ENCODE data around the gene DPY19L3.

Gene DPY19L3

DNA sequence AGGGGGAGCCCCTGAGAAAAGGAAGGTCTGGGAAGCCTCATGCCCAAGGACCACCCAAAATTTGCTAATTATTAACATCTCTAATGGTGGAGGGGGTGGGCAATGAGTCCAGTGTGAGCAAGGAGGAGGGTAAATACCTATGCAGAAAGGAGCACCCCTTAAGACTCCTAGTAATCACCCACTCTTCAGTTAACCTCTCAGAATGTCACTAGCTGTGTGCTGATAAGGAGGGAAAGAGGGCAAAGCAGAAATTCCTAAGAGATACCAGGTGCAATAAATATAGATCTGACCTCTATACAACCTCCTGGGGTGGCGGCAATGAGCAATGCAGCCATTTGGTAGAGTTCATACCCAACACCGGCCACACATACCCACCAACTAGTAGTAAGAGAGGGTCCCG is 12.7 kb upstream of the DPY19L3 start:
- Histone ChIP-seq H3K9ac (ENCODE audit: low read depth in 1 of 2, low read length in 2 of 2) (no peak overlapping the region), H3K27me3 (ENCODE audit: control insufficient read depth in 2 of 2, insufficient read depth in 2 of 2, low read length in 2 of 2) (no peaks in the 10 kb centered on the region), H3K9me3 (ENCODE audit: control insufficient read depth in 2 of 2, low read length in 2 of 2) (no peaks in the 10 kb centered on the region), H3K4me3 (ENCODE audit: low read length in 2 of 2) (no peak overlapping the region), H3K36me3 (ENCODE audit: control insufficient read depth in 2 of 2, insufficient read depth in 2 of 2, low read length in 2 of 2) (no peaks in the 10 kb centered on the region), H3K4me1 (ENCODE audit: control insufficient read depth in 2 of 2, insufficient read depth in 2 of 2, low read length in 2 of 2) (peaks cover 4 to 11% of the 10 kb centered on the region in 2 donors), H3K27ac (ENCODE audit: low read depth in 2 of 2, low read length in 2 of 2) (no peak overlapping the region)

DNA sequence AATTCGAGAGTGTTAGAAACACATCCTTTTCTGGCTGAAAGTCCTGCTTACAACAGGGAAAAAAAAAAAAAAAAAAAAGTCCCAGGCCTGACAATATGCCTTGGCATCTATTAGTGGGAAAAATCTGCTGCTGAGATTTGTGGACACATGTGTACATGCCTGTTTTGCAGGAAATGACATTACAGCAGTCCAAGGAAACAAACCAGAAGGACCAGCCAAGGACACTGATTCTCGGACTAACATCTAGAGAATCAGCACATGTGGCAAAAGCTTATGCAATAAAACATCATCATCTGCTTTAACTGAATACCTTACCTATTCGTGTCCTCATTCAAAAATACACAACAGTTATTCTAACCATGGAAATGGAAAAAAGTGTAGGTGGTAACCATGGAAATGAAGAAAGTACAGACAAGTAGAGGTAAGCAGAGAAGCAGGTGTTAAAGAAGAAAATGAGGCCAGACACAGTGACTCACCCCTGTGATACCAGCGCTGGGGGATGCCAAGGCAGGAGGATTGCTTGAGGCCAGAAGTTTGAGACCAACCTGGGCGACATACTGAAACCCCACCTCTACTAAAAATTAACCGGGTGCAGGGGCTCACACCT is 9.4 kb upstream of the DPY19L3 start:
- Histone ChIP-seq H3K27me3 (ENCODE audit: control insufficient read depth in 2 of 2, insufficient read depth in 2 of 2, low read length in 2 of 2) (no peaks in the 10 kb centered on the region), H3K9me3 (ENCODE audit: control insufficient read depth in 2 of 2, low read length in 2 of 2) (no peaks in the 10 kb centered on the region), H3K9ac (ENCODE audit: low read depth in 1 of 2, low read length in 2 of 2) (no peak overlapping the region), H3K4me1 (ENCODE audit: control insufficient read depth in 2 of 2, insufficient read depth in 2 of 2, low read length in 2 of 2) (no peaks in the 10 kb centered on the region), H3K27ac (ENCODE audit: low read depth in 2 of 2, low read length in 2 of 2) (no peak overlapping the region), H3K36me3 (ENCODE audit: control insufficient read depth in 2 of 2, insufficient read depth in 2 of 2, low read length in 2 of 2) (no peaks in the 10 kb centered on the region), H3K4me3 (ENCODE audit: low read length in 2 of 2) (no peak overlapping the region)

DNA sequence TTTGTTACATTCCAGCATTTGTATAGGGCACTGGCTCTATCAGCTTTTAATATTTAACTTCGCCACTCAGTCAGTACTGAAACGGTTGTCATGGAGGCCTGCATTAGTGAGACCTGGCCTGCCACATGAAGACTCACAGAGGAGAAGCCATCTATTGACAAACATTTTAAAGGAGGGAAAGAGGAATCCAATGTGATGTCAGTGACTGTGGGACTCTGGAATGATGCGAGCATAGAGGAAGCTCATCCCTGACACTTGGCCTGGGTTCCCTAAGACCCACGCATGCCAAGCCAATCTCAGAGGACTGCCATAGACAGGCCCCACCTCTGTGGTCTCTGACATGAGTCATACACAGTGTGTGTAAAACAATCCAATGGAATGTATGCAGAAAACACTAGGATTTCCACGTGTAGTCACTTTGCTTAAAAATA is 7.9 kb upstream of the DPY19L3 start:
- no peak overlapping the region for H3K4me3 ChIP-seq (ENCODE audit: low read length in 2 of 2)
- no peak overlapping the region for H3K27ac ChIP-seq (ENCODE audit: low read depth in 2 of 2, low read length in 2 of 2)
- H3K9me3 ChIP-seq (ENCODE audit: control insufficient read depth in 2 of 2, low read length in 2 of 2): no peaks in the 10 kb centered on the region
- no peaks in the 10 kb centered on the region for H3K27me3 ChIP-seq (ENCODE audit: control insufficient read depth in 2 of 2, insufficient read depth in 2 of 2, low read length in 2 of 2)
- H3K9ac ChIP-seq (ENCODE audit: low read depth in 1 of 2, low read length in 2 of 2): no peak overlapping the region
- H3K36me3 ChIP-seq (ENCODE audit: control insufficient read depth in 2 of 2, insufficient read depth in 2 of 2, low read length in 2 of 2): no peaks in the 10 kb centered on the region
- H3K4me1 ChIP-seq (ENCODE audit: control insufficient read depth in 2 of 2, insufficient read depth in 2 of 2, low read length in 2 of 2): no peaks in the 10 kb centered on the region

DNA sequence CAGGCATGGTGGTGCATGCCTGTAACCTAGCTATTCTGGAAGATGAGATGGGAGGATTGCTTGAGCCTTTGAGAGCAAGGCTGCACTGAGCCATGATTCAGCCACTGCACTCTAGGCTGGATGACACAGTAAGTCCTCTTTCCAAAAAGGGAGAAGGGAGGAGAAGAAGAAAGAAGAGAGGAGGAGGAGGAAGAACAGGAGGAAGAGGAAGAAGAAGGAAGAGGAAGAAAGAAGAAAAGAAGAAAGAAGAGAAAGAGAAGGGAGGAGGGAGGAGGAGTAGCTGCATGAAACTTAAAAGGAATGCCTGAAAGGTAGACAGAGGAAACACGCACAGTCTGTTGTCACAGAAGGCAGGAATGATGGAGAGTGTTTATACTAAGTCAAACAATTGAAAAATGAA is 3.6 kb upstream of the DPY19L3 start:
- Histone ChIP-seq H3K9ac (ENCODE audit: low read depth in 1 of 2, low read length in 2 of 2) (no peak overlapping the region), H3K9me3 (ENCODE audit: control insufficient read depth in 2 of 2, low read length in 2 of 2) (no peaks in the 10 kb centered on the region), H3K27ac (ENCODE audit: low read depth in 2 of 2, low read length in 2 of 2) (no peak overlapping the region), H3K27me3 (ENCODE audit: control insufficient read depth in 2 of 2, insufficient read depth in 2 of 2, low read length in 2 of 2) (no peaks in the 10 kb centered on the region), H3K4me1 (ENCODE audit: control insufficient read depth in 2 of 2, insufficient read depth in 2 of 2, low read length in 2 of 2) (peaks cover 6% of the 10 kb centered on the region in 2 donors), H3K4me3 (ENCODE audit: low read length in 2 of 2) (no peak overlapping the region), H3K36me3 (ENCODE audit: control insufficient read depth in 2 of 2, insufficient read depth in 2 of 2, low read length in 2 of 2) (no peaks in the 10 kb centered on the region)

DNA sequence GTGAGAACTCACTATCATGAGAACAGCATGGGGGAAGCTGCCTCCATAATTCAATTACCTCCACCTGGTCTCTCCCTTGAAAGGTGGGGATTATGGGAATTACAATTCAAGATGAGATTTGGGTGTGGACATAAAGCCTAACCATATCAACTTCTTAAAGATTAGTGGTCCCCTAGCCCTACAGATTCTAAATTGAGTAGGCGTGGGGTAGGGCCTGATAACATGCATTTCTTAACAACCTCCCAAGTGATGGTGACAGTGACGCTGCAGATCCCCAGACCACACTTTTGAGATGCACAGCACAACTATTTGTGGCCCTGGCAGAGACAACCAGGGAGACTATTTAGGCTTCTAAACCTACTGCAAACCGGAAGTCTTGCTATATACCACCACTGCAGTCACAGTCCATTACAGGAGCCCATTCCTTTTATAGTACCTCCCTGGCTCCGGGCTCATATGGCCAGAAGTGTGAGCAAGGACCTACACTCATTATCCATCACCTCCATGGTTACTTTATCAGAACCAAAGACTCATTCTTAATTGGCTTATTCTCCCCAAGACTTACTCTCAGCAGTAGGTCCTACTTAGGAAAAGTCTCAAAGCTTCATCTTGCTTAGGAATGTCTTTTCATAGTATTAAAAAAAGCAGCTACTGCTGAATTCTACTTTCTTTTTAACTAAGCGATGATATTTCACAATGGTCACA is 2.1 kb upstream of the DPY19L3 start:
- H3K9ac ChIP-seq (ENCODE audit: low read depth in 1 of 2, low read length in 2 of 2): no peak overlapping the region
- H3K9me3 ChIP-seq (ENCODE audit: control insufficient read depth in 2 of 2, low read length in 2 of 2): no peaks in the 10 kb centered on the region
- no peak overlapping the region for H3K27ac ChIP-seq (ENCODE audit: low read depth in 2 of 2, low read length in 2 of 2)
- H3K4me3 ChIP-seq (ENCODE audit: low read length in 2 of 2): no peak overlapping the region
- H3K36me3 ChIP-seq (ENCODE audit: control insufficient read depth in 2 of 2, insufficient read depth in 2 of 2, low read length in 2 of 2): no peaks in the 10 kb centered on the region
- H3K27me3 ChIP-seq (ENCODE audit: control insufficient read depth in 2 of 2, insufficient read depth in 2 of 2, low read length in 2 of 2): no peaks in the 10 kb centered on the region
- H3K4me1 ChIP-seq (ENCODE audit: control insufficient read depth in 2 of 2, insufficient read depth in 2 of 2, low read length in 2 of 2): peaks cover 6% of the 10 kb centered on the region in 2 donors

DNA sequence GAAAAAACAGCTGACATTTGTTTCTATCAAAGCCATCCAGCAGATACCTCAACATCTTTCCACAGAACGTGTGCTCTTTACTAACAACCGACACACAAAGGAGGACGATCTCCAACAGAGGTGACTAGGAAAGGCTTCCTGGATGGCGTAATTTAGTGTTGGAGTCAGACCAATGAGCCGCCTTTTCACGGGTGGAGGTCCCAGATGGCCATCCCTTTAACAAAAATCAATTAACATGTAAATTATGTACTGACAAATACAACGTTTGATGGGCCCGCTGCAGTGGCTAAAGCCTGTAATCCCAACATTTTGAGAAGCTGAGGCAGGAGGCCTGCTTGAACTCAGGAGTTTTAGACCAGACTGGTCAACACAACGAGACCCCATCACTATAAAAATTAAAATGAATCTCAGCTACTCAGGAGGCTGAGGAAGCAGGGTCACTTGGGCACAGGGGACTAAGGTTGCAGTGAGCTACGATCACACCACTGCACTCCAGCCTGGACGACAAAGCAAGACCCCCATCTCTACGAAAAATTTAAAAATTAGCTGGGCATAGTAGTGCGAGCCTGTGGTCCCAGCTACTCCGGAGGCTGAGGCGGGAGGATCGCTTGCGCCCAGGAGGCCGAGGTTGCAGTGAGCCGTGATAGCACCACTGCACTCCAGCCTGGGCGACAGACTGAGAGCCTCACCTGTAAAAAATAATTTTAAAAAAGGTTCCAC is 1.2 kb upstream of the DPY19L3 start:
- Histone ChIP-seq H3K4me3 (ENCODE audit: low read length in 2 of 2) (peak overlapping the region; percentile 86), H3K9me3 (ENCODE audit: control insufficient read depth in 2 of 2, low read length in 2 of 2) (no peaks in the 10 kb centered on the region), H3K9ac (ENCODE audit: low read depth in 1 of 2, low read length in 2 of 2) (peak overlapping the region; percentile 89 to 97), H3K4me1 (ENCODE audit: control insufficient read depth in 2 of 2, insufficient read depth in 2 of 2, low read length in 2 of 2) (peaks cover 6% of the 10 kb centered on the region in 2 donors), H3K27me3 (ENCODE audit: control insufficient read depth in 2 of 2, insufficient read depth in 2 of 2, low read length in 2 of 2) (no peaks in the 10 kb centered on the region), H3K27ac (ENCODE audit: low read depth in 2 of 2, low read length in 2 of 2) (peak overlapping the region; percentile 95 to 96), H3K36me3 (ENCODE audit: control insufficient read depth in 2 of 2, insufficient read depth in 2 of 2, low read length in 2 of 2) (peaks cover 2 to 5% of the 10 kb centered on the region in 2 donors)

DNA sequence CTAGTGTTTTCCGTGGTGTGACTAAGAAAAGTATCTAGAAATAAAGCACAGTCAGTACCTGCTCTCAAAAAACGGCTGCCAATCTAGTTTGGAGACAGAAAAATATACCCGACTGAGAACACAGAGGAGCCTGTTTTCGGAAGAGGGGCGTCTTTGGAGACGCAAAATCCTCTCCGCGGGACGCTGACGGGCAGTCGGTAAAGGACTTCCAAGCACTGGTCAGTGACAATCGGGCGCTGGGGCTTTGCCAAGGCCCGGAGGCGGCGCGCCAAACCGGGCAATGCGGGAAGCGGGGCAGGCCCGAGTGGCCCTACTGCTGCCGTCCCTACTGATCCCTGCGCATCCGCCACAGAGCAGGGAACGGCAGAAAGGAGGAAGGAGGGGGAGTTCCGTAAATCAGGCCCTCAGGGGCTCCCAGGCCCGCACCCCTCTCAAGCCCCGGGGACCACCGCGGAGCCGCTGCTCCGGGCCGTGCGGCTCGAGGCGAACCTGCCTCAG is 588 bp upstream of the DPY19L3 start:
- Histone ChIP-seq H3K9me3 (ENCODE audit: control insufficient read depth in 2 of 2, low read length in 2 of 2) (no peaks in the 10 kb centered on the region), H3K27ac (ENCODE audit: low read depth in 2 of 2, low read length in 2 of 2) (peak overlapping the region; percentile 95 to 96), H3K4me1 (ENCODE audit: control insufficient read depth in 2 of 2, insufficient read depth in 2 of 2, low read length in 2 of 2) (peaks cover 6% of the 10 kb centered on the region in 2 donors), H3K4me3 (ENCODE audit: low read length in 2 of 2) (peak overlapping the region; percentile 86), H3K9ac (ENCODE audit: low read depth in 1 of 2, low read length in 2 of 2) (peak overlapping the region; percentile 89 to 97), H3K36me3 (ENCODE audit: control insufficient read depth in 2 of 2, insufficient read depth in 2 of 2, low read length in 2 of 2) (peaks cover 2 to 8% of the 10 kb centered on the region in 2 donors), H3K27me3 (ENCODE audit: control insufficient read depth in 2 of 2, insufficient read depth in 2 of 2, low read length in 2 of 2) (no peaks in the 10 kb centered on the region)

DNA sequence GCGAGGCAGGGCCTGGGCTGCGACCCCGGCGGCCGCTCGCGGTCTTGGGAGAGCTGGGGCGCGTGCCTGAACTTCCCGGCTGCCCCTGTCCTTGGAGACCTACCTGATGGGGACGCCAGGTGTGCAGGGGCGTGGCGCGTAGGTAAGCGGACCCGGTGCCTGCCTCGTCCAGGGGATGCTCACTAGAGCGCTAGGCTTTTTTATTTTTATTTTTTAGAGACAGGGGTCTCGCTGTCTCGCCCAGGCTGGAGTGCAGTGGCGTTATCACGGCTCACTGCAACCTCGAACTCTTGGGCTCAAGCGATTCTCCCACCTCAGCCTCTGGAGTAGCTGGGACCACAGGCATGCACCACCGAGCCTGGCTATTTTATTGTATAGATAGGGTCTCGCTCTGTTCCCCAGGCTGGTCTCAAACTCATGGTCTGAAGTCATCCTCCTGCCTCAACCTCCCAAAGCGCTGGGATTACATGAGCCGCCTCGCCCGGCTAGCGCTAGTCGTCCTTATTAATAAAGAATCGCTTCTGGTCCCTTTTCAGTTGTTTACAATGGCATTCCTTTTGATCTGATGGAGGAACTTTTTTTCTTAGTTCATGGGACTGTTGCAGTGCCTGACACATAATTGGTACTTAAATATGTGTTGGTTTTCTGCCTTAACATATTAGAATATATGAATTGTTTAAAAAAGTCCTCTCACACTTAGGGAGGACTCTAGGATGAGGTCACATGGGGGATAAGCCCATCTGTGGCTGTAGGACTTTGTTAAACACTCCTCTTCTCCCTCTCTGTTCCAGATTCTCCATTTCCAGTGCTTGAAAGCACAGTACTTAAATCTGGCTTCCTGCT is 812 bp downstream of the DPY19L3 start:
- Histone ChIP-seq H3K9me3 (ENCODE audit: control insufficient read depth in 2 of 2, low read length in 2 of 2) (no peaks in the 10 kb centered on the region), H3K27ac (ENCODE audit: low read depth in 2 of 2, low read length in 2 of 2) (peak overlapping the region; percentile 95 to 96), H3K4me3 (ENCODE audit: low read length in 2 of 2) (peak overlapping the region; percentile 86), H3K27me3 (ENCODE audit: control insufficient read depth in 2 of 2, insufficient read depth in 2 of 2, low read length in 2 of 2) (no peaks in the 10 kb centered on the region), H3K4me1 (ENCODE audit: control insufficient read depth in 2 of 2, insufficient read depth in 2 of 2, low read length in 2 of 2) (peaks cover 6% of the 10 kb centered on the region in 2 donors), H3K36me3 (ENCODE audit: control insufficient read depth in 2 of 2, insufficient read depth in 2 of 2, low read length in 2 of 2) (peaks cover 8 to 9% of the 10 kb centered on the region in 2 donors), H3K9ac (ENCODE audit: low read depth in 1 of 2, low read length in 2 of 2) (peak overlapping the region; percentile 72 to 97)

DNA sequence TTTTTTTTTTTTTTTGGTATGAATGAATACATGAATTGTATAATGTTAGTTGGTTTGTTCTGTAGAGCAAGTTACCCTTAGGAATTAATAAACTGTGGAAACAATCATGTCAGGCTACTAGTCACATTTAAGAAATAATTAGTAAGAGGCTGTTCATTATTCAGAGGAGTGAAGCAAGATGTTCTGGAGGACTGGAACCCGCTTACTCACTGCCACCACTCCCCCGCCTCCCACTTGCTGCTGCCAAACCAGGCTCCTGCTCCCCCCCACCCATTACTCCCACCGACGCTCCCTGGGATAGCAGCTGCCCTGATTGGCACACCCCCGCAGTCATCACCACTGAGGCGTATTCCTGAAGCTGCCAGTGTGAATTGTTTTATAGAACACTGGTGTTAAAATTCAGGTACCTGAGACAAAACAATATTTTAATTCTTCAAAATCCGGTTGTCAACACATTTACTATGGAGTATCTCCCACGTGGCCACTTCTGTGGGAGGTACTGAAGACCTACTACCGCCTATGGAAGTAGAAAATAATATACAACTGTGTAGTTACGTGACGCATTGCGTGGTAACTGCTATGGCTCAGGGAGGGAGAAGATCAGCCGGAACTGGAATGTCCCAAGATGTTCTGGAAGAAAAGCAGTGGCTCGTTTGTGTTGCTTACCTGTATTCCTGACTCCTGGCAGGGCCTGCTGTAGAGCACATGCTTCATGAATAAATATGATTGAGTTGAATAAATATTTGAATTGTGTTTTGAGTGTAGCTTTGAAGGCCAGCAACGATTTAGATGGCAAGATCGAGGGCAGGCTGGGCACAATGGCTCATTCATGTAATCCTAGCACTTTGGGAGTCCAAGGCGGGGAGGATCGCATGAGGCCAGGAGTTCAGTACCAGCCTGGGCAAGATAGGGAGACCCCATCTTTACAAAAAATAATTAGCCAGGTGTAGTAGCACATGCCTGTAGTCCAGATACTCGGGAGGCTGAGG is 1.7 kb downstream of the DPY19L3 start:
- H3K36me3 ChIP-seq (ENCODE audit: control insufficient read depth in 2 of 2, insufficient read depth in 2 of 2, low read length in 2 of 2): peaks cover 8 to 13% of the 10 kb centered on the region in 2 donors
- H3K9ac ChIP-seq (ENCODE audit: low read depth in 1 of 2, low read length in 2 of 2): no peak overlapping the region
- H3K4me1 ChIP-seq (ENCODE audit: control insufficient read depth in 2 of 2, insufficient read depth in 2 of 2, low read length in 2 of 2): peaks cover 6% of the 10 kb centered on the region in 2 donors
- peak overlapping the region in 1 of 2 donors; percentile 86 for H3K4me3 ChIP-seq (ENCODE audit: low read length in 2 of 2)
- H3K9me3 ChIP-seq (ENCODE audit: control insufficient read depth in 2 of 2, low read length in 2 of 2): no peaks in the 10 kb centered on the region
- no peak overlapping the region for H3K27ac ChIP-seq (ENCODE audit: low read depth in 2 of 2, low read length in 2 of 2)
- H3K27me3 ChIP-seq (ENCODE audit: control insufficient read depth in 2 of 2, insufficient read depth in 2 of 2, low read length in 2 of 2): no peaks in the 10 kb centered on the region

Measured in mucosa of rectum (tissue), 2 donors.